LNCaP clone FGC (cell line): Measurements from ENCODE around the gene ARMC9.

Experiments
- DNase-seq: peaks from one replicate; pipeline ENCODE4 v3.0.0-alpha.2; 2011; ENCODE audit warnings: low read depth
- H3K4me3 ChIP-seq: 2 replicates; pipeline ENCODE4 v1.5.1; 2011; ENCODE audit warnings: mild to moderate bottlenecking, low read depth, low read length, control low read depth
- TF ChIP-seq, protein P1 (sequence below): IDR thresholded peaks from 2 replicates; pipeline ENCODE4 v1.5.1; 2012; ENCODE audit warnings: mild to moderate bottlenecking; ENCODE audit not compliant: control insufficient read depth, insufficient read depth; ENCODE audit errors: extremely low read depth

Gene ARMC9

DNA sequence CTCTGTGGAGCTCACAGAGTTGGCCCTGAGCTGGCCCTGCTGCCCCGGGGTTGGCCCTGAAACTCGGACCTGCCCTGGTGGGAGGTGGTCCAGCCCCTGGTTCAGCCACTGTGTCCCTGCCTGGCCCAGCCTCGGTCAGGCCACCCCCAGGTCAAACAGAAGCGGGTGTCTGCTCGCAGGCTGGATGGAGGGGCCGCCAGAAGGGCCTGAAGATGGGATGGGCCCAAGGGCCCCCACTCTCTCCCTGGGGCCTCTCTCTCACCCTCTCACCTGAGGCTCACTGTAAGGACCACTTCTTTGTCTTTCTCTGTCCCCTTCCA, 172.0 kb downstream of the ARMC9 start:
- DNase-seq, result no peak
- H3K4me3 ChIP-seq, result no peak overlapping the region
- TF ChIP-seq, protein P1, sequence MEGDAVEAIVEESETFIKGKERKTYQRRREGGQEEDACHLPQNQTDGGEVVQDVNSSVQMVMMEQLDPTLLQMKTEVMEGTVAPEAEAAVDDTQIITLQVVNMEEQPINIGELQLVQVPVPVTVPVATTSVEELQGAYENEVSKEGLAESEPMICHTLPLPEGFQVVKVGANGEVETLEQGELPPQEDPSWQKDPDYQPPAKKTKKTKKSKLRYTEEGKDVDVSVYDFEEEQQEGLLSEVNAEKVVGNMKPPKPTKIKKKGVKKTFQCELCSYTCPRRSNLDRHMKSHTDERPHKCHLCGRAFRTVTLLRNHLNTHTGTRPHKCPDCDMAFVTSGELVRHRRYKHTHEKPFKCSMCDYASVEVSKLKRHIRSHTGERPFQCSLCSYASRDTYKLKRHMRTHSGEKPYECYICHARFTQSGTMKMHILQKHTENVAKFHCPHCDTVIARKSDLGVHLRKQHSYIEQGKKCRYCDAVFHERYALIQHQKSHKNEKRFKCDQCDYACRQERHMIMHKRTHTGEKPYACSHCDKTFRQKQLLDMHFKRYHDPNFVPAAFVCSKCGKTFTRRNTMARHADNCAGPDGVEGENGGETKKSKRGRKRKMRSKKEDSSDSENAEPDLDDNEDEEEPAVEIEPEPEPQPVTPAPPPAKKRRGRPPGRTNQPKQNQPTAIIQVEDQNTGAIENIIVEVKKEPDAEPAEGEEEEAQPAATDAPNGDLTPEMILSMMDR, result no peak

DNA sequence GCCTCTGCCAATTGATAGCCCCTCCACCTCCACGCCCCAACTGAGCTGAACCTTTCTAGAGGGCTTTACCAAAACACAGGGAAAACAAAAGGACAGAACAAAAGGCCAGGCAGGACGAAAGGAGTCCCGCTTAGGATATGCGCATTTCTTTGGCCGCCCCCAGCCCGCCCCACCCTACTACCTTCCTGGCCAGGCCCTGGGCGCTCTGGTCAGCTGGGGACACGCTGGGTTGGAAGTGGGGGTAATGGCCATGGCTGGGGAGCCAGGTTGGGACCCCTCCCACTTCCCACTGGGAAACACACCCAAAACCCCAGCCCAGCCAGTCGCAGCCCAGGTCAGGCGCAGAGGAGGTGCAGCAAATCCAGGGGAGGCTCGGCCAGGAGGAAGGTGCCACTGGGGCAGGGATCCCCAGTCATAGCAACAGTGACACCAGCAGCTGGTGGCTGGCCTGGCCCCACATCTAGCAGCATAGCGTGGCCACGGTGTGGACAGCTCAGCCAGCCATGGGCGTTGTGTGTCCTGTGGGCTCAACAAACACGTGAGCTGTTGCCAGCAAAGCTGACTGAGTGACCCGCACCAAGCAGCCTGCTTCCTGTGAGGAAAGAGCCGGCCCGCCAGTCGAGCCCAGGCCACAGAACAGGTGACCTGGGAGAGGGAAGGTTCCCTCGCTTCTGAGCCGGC, 172.5 kb downstream of the ARMC9 start:
- no peak overlapping the region for H3K4me3 ChIP-seq
- no peak for DNase-seq

DNA sequence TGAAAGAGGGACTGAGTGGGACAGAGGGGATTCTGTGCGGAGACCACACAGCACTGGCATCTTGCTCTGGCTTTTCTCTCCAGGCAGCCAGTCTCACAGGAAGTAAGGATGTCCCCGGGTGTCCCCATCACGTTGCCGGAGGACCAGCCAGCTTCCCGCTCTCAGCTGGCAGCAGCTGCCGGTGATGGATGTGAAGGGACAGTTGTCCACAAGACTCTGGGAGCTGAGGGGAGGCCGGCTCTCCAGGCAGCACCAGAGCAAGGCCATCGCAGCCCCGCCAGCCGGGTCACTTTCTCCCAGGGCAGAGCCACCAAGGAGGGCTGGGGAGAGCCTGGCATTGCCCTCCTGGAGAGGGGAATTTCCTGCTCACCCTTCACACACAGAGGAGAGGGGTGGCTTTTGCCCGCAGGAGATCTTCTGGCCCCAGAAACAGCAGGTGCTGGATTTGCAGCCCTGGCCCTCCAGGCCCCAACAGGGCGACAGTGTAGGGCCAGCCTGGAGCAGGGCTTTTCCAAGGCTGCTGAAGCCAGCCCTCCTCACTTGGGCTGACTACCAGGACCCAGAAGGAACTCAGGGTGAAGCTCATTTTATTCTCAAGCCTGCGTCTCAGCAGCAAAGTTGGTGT, 173.1 kb downstream of the ARMC9 start:
- no peak for DNase-seq
- no peak overlapping the region for H3K4me3 ChIP-seq
- TF ChIP-seq, protein P1, result no peak

More for the DNA sequence above, 172.5 kb downstream of the ARMC9 start:
- TF ChIP-seq, protein P1, result no peak

DNA sequence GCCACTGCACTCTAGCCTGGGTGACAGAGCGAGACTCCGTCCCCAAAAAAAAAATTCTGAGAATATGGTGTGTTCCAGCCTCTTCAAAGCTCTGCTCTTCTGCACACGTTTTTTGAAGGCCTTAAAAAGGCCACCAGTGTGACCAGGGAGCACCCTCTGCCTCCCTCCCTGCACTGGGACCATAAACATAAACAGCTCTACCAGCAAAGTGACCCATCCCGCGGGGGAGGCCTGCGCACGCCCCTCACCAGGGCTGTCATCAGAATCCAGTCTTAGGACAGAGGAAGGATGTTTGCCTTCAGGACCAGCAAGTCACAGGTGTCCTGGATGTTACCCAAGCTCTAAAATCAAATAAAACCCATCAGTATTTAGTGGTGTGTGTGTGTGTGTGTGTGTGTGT, 173.9 kb downstream of the ARMC9 start:
- no peak for DNase-seq
- no peak overlapping the region for H3K4me3 ChIP-seq
- TF ChIP-seq, protein P1, result no peak

DNA sequence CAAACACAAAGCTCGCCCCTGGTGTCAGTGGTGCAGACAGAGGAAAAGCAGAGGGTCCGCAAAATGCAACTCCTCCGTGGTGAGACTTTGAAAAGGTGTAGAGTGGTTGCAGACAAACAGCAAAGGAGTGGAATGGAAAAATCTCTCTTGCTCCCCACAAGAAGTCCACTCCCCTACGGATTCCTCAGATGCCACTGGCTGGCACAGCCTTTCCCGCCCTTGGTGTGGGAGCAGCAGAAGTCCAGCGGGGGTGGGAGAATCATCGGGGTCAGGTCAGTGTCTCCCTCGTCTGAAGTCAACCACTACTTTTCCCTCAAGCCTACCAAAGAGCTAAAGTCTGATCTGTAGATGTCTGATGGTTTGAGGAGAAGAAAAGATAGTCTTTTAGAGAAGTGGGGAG, 174.8 kb downstream of the ARMC9 start:
- H3K4me3 ChIP-seq, result no peak overlapping the region
- DNase-seq, result no peak
- TF ChIP-seq, protein P1, result no peak

DNA sequence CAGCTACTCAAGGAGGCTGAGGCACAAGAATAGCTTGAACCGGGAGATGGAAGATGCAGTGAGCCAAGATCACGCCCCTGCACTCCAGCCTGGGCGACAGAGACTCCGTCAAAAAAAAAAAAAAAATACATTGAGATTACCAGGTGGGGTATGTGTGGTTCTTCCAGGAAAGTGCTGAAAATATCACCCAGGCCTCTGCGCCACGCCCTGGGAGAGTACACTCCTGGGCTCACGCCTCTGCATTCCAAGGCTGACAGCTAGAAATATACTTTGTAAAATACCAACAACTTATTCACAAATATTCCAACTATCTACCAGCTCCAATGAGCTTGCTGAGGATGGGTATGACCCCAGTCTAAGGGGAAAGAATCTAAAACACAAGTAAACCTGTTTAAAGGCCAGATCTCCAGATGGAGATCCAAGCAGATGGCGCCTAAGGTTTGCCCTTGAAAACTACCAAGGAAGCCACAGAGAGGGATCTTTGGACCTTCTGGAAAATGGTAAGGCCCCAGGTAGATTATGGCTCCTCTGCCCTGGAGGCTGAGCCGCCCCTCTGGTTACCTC, 175.4 kb downstream of the ARMC9 start:
- TF ChIP-seq, protein P1, result no peak
- no peak overlapping the region for H3K4me3 ChIP-seq
- DNase-seq, result no peak
